ENCODE measurements around the gene OR2C3. TPM values are rescaled to one million over a fixed set of nuclear protein-coding genes. Genes with fewer than 3 reads are reported as not detected.

OR2C3 gene
- total RNA-seq, 1 experiment from 2014 or later: not detected

- TF ChIP-seq EZH2 (IDR thresholded peaks at IDR 0.05; ENCODE audit: low read depth) (no peak), CTCF (conservative IDR thresholded peaks at IDR 0.05) (no peak)
- Histone ChIP-seq H2AFZ (no peak overlapping the region), H3K4me3 (no peak overlapping the region), H3K79me2 (ENCODE audit: low read depth) (no peaks in the 10 kb centered on the region), H3K27me3 (ENCODE audit: insufficient read depth, low read depth) (no peaks in the 10 kb centered on the region), H3K27ac (no peak overlapping the region), H3K4me2 (no peak overlapping the region), H3K9me3 (ENCODE audit: insufficient read depth, low read depth) (no peaks in the 10 kb centered on the region), H3K9me2 (ENCODE audit: insufficient read depth) (no peaks in the 10 kb centered on the region), H3F3A (ENCODE audit: insufficient read depth, low read depth) (no peaks in the 10 kb centered on the region), H4K20me1 (ENCODE audit: insufficient read depth) (no peaks in the 10 kb centered on the region), H3K4me1 (replicated peaks; ENCODE audit: insufficient read depth) (no peaks in the 10 kb centered on the region), H3K36me3 (ENCODE audit: low read depth) (no peaks in the 10 kb centered on the region)
- no peak for DNase-seq
- intact Hi-C loops (cut with micrococcal nuclease; ENCODE audit: unreplicated experiment): loop anchor here (5.0 kb wide), 1 partner anchor 182 kb away; no protein-coding TSS in a partner anchor
- no TSS peak for BruUV-seq (replicated peaks)
- ChIA-PET CTCF (no interaction called here), POLR2A (ENCODE audit: unreplicated experiment) (no interaction called here)
Observed at GRCh38 chr1:247574664-247575063, 38.4 kb upstream of the OR2C3 start.

DNA sequence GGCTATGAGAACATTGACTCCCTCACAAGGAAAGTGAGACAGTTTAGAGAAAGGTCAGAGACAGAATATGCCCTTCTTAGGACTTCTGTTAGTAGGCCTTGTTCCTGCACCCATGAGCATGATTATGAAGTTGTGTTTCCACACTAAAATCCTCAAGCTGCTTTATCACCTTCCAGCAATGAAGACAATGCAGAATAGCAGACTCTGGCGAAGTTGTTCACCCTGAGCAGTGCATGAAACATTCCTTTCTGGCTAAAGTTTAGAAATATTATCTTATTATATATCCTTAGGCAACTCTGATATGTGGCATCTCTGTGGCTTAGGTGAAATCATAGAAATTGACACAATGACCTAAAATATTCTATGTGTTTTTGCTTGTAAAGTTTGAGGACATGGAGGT lies 38.0 kb upstream of the OR2C3 start:
- Histone ChIP-seq H3F3A (ENCODE audit: insufficient read depth, low read depth) (no peaks in the 10 kb centered on the region), H4K20me1 (ENCODE audit: insufficient read depth) (no peaks in the 10 kb centered on the region), H3K27me3 (ENCODE audit: insufficient read depth, low read depth) (no peaks in the 10 kb centered on the region), H3K27ac (no peak overlapping the region), H3K4me1 (replicated peaks; ENCODE audit: insufficient read depth) (no peaks in the 10 kb centered on the region), H3K9me3 (ENCODE audit: insufficient read depth, low read depth) (no peaks in the 10 kb centered on the region), H3K79me2 (ENCODE audit: low read depth) (no peaks in the 10 kb centered on the region), H3K4me2 (no peak overlapping the region), H3K9me2 (ENCODE audit: insufficient read depth) (no peaks in the 10 kb centered on the region), H2AFZ (no peak overlapping the region), H3K36me3 (ENCODE audit: low read depth) (no peaks in the 10 kb centered on the region), H3K4me3 (no peak overlapping the region)
- intact Hi-C loops (cut with micrococcal nuclease; ENCODE audit: unreplicated experiment): no loop called here
- DNase-seq: no peak
- no peak for TF ChIP-seq EZH2 (IDR thresholded peaks at IDR 0.05; ENCODE audit: low read depth)
- no peak for TF ChIP-seq CTCF (conservative IDR thresholded peaks at IDR 0.05)
- POLR2A ChIA-PET (ENCODE audit: unreplicated experiment): no interaction called here
- CTCF ChIA-PET: no interaction called here
- no TSS peak for BruUV-seq (replicated peaks)

DNA sequence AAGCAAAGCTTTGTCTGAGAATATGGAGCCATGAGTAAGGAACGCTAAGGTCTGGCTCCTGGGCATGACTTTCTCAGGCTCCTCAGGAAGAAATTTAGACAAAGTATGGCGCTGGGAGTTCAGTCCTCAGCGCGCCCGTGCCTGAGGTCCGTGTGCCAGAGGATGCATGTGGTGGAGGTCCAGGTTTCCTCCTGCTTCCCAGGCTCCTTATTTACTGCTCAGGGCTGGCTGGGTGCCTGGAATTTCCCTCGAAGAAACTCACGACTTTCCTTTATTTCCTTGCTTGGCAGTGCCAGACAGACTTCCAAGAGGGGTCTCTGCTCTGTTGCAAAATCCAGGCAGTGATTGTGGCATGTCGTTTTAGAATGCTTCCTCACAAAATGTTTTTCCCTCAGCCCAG lies 26.0 kb upstream of the OR2C3 start:
- Histone ChIP-seq H3K27me3 (ENCODE audit: insufficient read depth, low read depth) (peaks cover 12% of the 10 kb centered on the region), H4K20me1 (ENCODE audit: insufficient read depth) (no peaks in the 10 kb centered on the region), H3K36me3 (ENCODE audit: low read depth) (no peaks in the 10 kb centered on the region), H3K79me2 (ENCODE audit: low read depth) (no peaks in the 10 kb centered on the region), H3K9me2 (ENCODE audit: insufficient read depth) (no peaks in the 10 kb centered on the region), H3F3A (ENCODE audit: insufficient read depth, low read depth) (no peaks in the 10 kb centered on the region), H3K4me1 (replicated peaks; ENCODE audit: insufficient read depth) (no peaks in the 10 kb centered on the region), H3K27ac (no peak overlapping the region), H2AFZ (no peak overlapping the region), H3K4me2 (no peak overlapping the region), H3K4me3 (no peak overlapping the region), H3K9me3 (ENCODE audit: insufficient read depth, low read depth) (no peaks in the 10 kb centered on the region)
- no peak for DNase-seq
- BruUV-seq (replicated peaks): no TSS peak
- intact Hi-C loops (cut with micrococcal nuclease; ENCODE audit: unreplicated experiment): no loop called here
- ChIA-PET POLR2A (ENCODE audit: unreplicated experiment) (no interaction called here), CTCF (no interaction called here)
- TF ChIP-seq CTCF (conservative IDR thresholded peaks at IDR 0.05) (no peak), EZH2 (IDR thresholded peaks at IDR 0.05; ENCODE audit: low read depth) (no peak)
